BLaER1 (cell line): ENCODE results near the gene BMP8B.

ENCODE experiments used
- H3K27ac ChIP-seq: shearing (Covaris generic); formaldehyde crosslinking; 2 replicates; pipeline ENCODE4 v1.8.1; 2022
- H3K27me3 ChIP-seq: shearing (Covaris generic); formaldehyde crosslinking; 2 replicates; pipeline ENCODE4 v1.8.1; 2022
- H3K36me3 ChIP-seq: shearing (Covaris generic); formaldehyde crosslinking; 2 replicates; pipeline ENCODE4 v1.8.1; 2022
- H3K4me1 ChIP-seq: shearing (Covaris generic); formaldehyde crosslinking; 2 replicates; pipeline ENCODE4 v1.8.1; 2022
- H3K4me2 ChIP-seq: shearing (Covaris generic); formaldehyde crosslinking; 2 replicates; pipeline ENCODE4 v1.8.1; 2022
- H3K4me3 ChIP-seq: shearing (Covaris generic); formaldehyde crosslinking; 2 replicates; pipeline ENCODE4 v1.8.1; 2022
- H3K9ac ChIP-seq: shearing (Covaris generic); formaldehyde crosslinking; 2 replicates; pipeline ENCODE4 v1.8.1; 2022
- H3K9me3 ChIP-seq: shearing (Covaris generic); formaldehyde crosslinking; 2 replicates; pipeline ENCODE4 v1.8.1; 2022
- H4K20me1 ChIP-seq: shearing (Covaris generic); formaldehyde crosslinking; 2 replicates; pipeline ENCODE4 v1.8.1; 2022
- Cebpa-rat ChIP-seq: shearing (Covaris generic); IDR thresholded peaks from 2 replicates; pipeline ENCODE4 v1.8.1; 2022

Gene BMP8B

GRCh38 chr1:39754906-39755504 lies 33.7 kb downstream of the BMP8B start:
- peaks cover 42% of the 10 kb centered on the region for H3K4me1 ChIP-seq
- TF ChIP-seq Cebpa-rat, result no peak
- H4K20me1 ChIP-seq, result no peaks in the 10 kb centered on the region
- H3K36me3 ChIP-seq, result peaks cover 93% of the 10 kb centered on the region
- H3K4me2 ChIP-seq, result peak overlapping the region; percentile 90
- H3K27ac ChIP-seq, result peak overlapping the region; percentile 89; the same call in 1 of the 2 replicates
- H3K9me3 ChIP-seq, result no peaks in the 10 kb centered on the region
- no peak overlapping the region for H3K9ac ChIP-seq
- H3K27me3 ChIP-seq, result no peaks in the 10 kb centered on the region
- no peak overlapping the region for H3K4me3 ChIP-seq

- H3K27ac ChIP-seq, result peak overlapping the region; percentile 89
- H3K9me3 ChIP-seq, result no peaks in the 10 kb centered on the region
- H3K27me3 ChIP-seq, result no peaks in the 10 kb centered on the region
- peak overlapping the region; percentile 64 for H3K9ac ChIP-seq
- H4K20me1 ChIP-seq, result no peaks in the 10 kb centered on the region
- TF ChIP-seq Cebpa-rat, result no peak
- peaks cover 93% of the 10 kb centered on the region for H3K36me3 ChIP-seq
- H3K4me3 ChIP-seq, result peak overlapping the region; percentile 42; the same call in 1 of the 2 replicates
- peak overlapping the region; percentile 90 for H3K4me2 ChIP-seq
- H3K4me1 ChIP-seq, result peaks cover 42% of the 10 kb centered on the region
These were observed 34.6 kb downstream of the BMP8B start for GRCh38 chr1:39754026-39754570.

- TF ChIP-seq Cebpa-rat, result no peak
- Histone ChIP-seq H3K27ac (peak overlapping the region; percentile 89), H3K4me1 (peaks cover 42% of the 10 kb centered on the region), H3K4me3 (peak overlapping the region; percentile 42), H4K20me1 (no peaks in the 10 kb centered on the region), H3K9ac (peak overlapping the region; percentile 64), H3K4me2 (peak overlapping the region; percentile 90), H3K27me3 (no peaks in the 10 kb centered on the region), H3K36me3 (peaks cover 93% of the 10 kb centered on the region), H3K9me3 (no peaks in the 10 kb centered on the region)
These were observed 35.3 kb downstream of the BMP8B start for GRCh38 chr1:39753132-39754025.

- peaks cover 42% of the 10 kb centered on the region for H3K4me1 ChIP-seq
- H3K27me3 ChIP-seq, result no peaks in the 10 kb centered on the region
- no peaks in the 10 kb centered on the region for H4K20me1 ChIP-seq
- H3K27ac ChIP-seq, result peak overlapping the region; percentile 89
- peaks cover 93% of the 10 kb centered on the region for H3K36me3 ChIP-seq
- H3K9ac ChIP-seq, result peak overlapping the region; percentile 64
- no peak for TF ChIP-seq Cebpa-rat
- H3K4me2 ChIP-seq, result peak overlapping the region; percentile 90
- H3K9me3 ChIP-seq, result no peaks in the 10 kb centered on the region
- H3K4me3 ChIP-seq, result no peak overlapping the region
These were observed 36.0 kb downstream of the BMP8B start for GRCh38 chr1:39752703-39753102.

- H3K4me2 ChIP-seq, result peak overlapping the region; percentile 90; the same call in 1 of the 2 replicates
- no peak overlapping the region for H3K4me3 ChIP-seq
- TF ChIP-seq Cebpa-rat, result no peak
- H3K27me3 ChIP-seq, result no peaks in the 10 kb centered on the region
- no peaks in the 10 kb centered on the region for H3K9me3 ChIP-seq
- no peaks in the 10 kb centered on the region for H4K20me1 ChIP-seq
- H3K9ac ChIP-seq, result no peak overlapping the region
- H3K4me1 ChIP-seq, result peaks cover 42% of the 10 kb centered on the region
- peaks cover 93% of the 10 kb centered on the region for H3K36me3 ChIP-seq
- H3K27ac ChIP-seq, result 0 out of 2 replicates have a peak overlapping the region, but pooled peaks have one; percentile 89
These were observed 37.1 kb downstream of the BMP8B start for GRCh38 chr1:39751595-39751994.

- no peak for TF ChIP-seq Cebpa-rat
- Histone ChIP-seq H3K4me2 (no peak overlapping the region), H3K4me3 (no peak overlapping the region), H3K9me3 (no peaks in the 10 kb centered on the region), H3K27ac (no peak overlapping the region), H3K27me3 (no peaks in the 10 kb centered on the region), H3K9ac (no peak overlapping the region), H3K36me3 (peaks cover 94% of the 10 kb centered on the region), H3K4me1 (peaks cover 7% of the 10 kb centered on the region), H4K20me1 (no peaks in the 10 kb centered on the region)
These were observed 43.5 kb downstream of the BMP8B start for GRCh38 chr1:39745016-39745670.

- Histone ChIP-seq H3K36me3 (peaks cover 31% of the 10 kb centered on the region), H3K9me3 (no peaks in the 10 kb centered on the region), H3K4me1 (peaks cover 30% of the 10 kb centered on the region), H3K4me2 (peak within 1 kb of the TSS; percentile 95), H3K27me3 (no peaks in the 10 kb centered on the region), H3K4me3 (peak within 1 kb of the TSS; percentile 74), H3K27ac (peak within 1 kb of the TSS; percentile 86), H3K9ac (peak within 1 kb of the TSS; percentile 83), H4K20me1 (no peaks in the 10 kb centered on the region)
- TF ChIP-seq Cebpa-rat, result no peak
These were observed 49.9 kb downstream of the BMP8B start, which contains the start of gene PPIE for GRCh38 chr1:39738622-39739366. TSS of gene PPIE (plus strand) at chr1:39738882. CDS start at chr1:39738901, 19 bp downstream.

GRCh38 chr1:39737546-39738169 lies 51.0 kb downstream of the BMP8B start:
- Histone ChIP-seq H3K4me2 (peak overlapping the region; percentile 95; the same call in 1 of the 2 replicates), H3K9me3 (no peaks in the 10 kb centered on the region), H3K4me1 (peaks cover 30% of the 10 kb centered on the region), H4K20me1 (no peaks in the 10 kb centered on the region), H3K36me3 (peaks cover 20% of the 10 kb centered on the region), H3K27ac (no peak overlapping the region), H3K9ac (no peak overlapping the region), H3K4me3 (no peak overlapping the region), H3K27me3 (no peaks in the 10 kb centered on the region)
- no peak for TF ChIP-seq Cebpa-rat
